Measurements from ENCODE around the gene SWAP70. TPM values are rescaled to one million over a fixed set of nuclear protein-coding genes. Genes with fewer than 3 reads are reported as not detected.

Gene SWAP70
- total and polyA plus RNA-seq, 9 of the 15 experiments (the other 6 are each of a cell fraction or from before 2014, with no cell fraction given): 1.7 to 4.9 (median 3.9) TPM

GRCh38 chr11:9740202-9740883, 76.5 kb downstream of the SWAP70 start (continued):
- TF ChIP-seq IRF2 (CRISPR knock-in tag; IDR thresholded peaks at IDR 0.05): no peak
- TF ChIP-seq NR4A1 (CRISPR knock-in tag; IDR thresholded peaks at IDR 0.05): no peak
- no peak for TF ChIP-seq NR4A1 (tag; IDR thresholded peaks at IDR 0.05)
- TF ChIP-seq HMBOX1 (IDR thresholded peaks at IDR 0.05): no peak
- TF ChIP-seq HES1 (IDR thresholded peaks at IDR 0.05; ENCODE audit: low read depth): no peak
- TF ChIP-seq SNIP1 (IDR thresholded peaks at IDR 0.05; ENCODE audit: low read depth): no peak
- no peak for TF ChIP-seq TFAM (CRISPR knock-in tag; conservative IDR thresholded peaks at IDR 0.05)
- TF ChIP-seq E2F6 (IDR thresholded peaks at IDR 0.05; ENCODE audit: borderline replicate concordance in 1 of 2, extremely low read depth in 1 of 2, insufficient read depth in 1 of 2, insufficient read length in 1 of 2, low read depth in 1 of 2, low read length in 1 of 2, poor library complexity in 1 of 2, severe bottlenecking in 1 of 2): no peak

Measured in K562 (cell line).